Mucosa of descending colon (tissue), 3 donors: ENCODE results near the gene GLI3. TPM values are rescaled to one million over a fixed set of nuclear protein-coding genes. Genes with fewer than 3 reads are reported as not detected.

Experiments
- ATAC-seq: fragments of 200-7000 bp; cut with Tn5 transposase; one replicate; pipeline ENCODE4 v1.9.1; 2020; ENCODE audit warnings: mild to moderate bottlenecking, moderate library complexity
- DNase-seq, 3 donors: peaks; one replicate each; pipeline ENCODE4 v3.0.0-alpha.2; 2020
- H3K36me3 ChIP-seq: fragments of 200-600 bp; one replicate; pipeline ENCODE4 v1.8.0; 2021; ENCODE audit warnings: low read depth, mild to moderate bottlenecking
- H3K4me1 ChIP-seq: fragments of 200-600 bp; one replicate; pipeline ENCODE4 v1.8.0; 2021; ENCODE audit warnings: low read depth, mild to moderate bottlenecking
- H3K4me3 ChIP-seq: fragments of 200-600 bp; one replicate; pipeline ENCODE4 v1.8.0; 2021; ENCODE audit warnings: mild to moderate bottlenecking
- H3K9me3 ChIP-seq: fragments of 200-600 bp; one replicate; pipeline ENCODE4 v1.8.0; 2021; ENCODE audit warnings: mild to moderate bottlenecking
- intact Hi-C, 2 donors: fragments of 100-400 bp; cut with DNase I in 1 of 2; cut with micrococcal nuclease in 1 of 2; formaldehyde crosslinking; loops; one replicate each; pipeline versions ENCODE4 v1.11.0 to v1.11.1; 2022; cut with DNase I, micrococcal nuclease
- total RNA-seq, 3 donors: library from RNA; stranded (reverse); fragmentation: NEBNext Ultra II Directional in 2 of 3; extraction: Animal tissue kit (Norgen Biotek cat#: 25700) in 2 of 3; gene quantifications; one replicate each; pipeline versions ENCODE4 v1.2.1 to v1.2.4, GENCODE V29; 2021 to 2023
- TF ChIP-seq, protein P1 (sequence below): fragments of 200-600 bp; IDR thresholded peaks from one replicate; pipeline ENCODE4 v1.8.0; 2022; ENCODE audit warnings: antibody characterized with exemption, mild to moderate bottlenecking
- donor health status: DM: no; HTN: no; CAD: no; lungs with moderate emphysema.
- donor health status: DM: no; HTN: no; CAD: no.
- donor health status: DM: no; HTN: yes; CAD: no.

The GLI3 gene
- total RNA-seq, 3 donors from 2014 or later, result 3.0 to 56.3 (median 8.8) TPM

DNA sequence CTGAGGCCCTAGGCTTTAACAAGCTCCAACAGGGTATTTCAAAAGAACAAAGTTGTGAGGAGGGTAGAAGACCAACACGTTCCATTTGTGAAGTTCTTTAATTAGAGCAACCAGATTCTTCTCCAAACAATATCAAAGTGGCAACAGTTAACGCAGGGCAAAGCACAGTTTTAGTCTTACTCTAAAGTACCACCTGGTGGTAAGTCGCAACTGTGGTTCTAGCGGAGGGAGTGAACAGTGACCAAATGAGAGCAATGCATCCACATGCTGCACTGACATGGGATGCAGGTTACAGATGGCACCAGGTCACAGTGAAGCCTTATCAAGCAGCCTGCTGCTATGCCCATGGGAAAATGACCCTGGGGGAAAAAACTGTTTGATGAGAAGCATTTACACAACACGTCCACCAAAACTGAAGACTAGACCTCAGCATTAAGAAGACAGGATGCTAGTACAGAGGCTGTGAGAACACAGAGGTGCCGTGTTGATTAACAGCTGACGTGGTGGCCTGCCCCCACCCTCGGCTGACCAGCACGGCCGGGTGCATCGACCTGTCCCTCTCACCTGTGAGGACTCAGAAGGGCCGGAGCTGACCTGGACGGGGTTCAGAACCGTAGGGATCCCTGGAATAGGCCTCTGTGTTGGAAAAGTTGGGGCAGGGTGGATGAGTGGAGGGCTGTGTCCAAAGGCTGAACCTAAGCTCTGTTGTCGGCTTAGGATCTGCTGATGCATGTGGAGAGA is 211.2 kb downstream of the GLI3 start:
- TF ChIP-seq, protein P1, sequence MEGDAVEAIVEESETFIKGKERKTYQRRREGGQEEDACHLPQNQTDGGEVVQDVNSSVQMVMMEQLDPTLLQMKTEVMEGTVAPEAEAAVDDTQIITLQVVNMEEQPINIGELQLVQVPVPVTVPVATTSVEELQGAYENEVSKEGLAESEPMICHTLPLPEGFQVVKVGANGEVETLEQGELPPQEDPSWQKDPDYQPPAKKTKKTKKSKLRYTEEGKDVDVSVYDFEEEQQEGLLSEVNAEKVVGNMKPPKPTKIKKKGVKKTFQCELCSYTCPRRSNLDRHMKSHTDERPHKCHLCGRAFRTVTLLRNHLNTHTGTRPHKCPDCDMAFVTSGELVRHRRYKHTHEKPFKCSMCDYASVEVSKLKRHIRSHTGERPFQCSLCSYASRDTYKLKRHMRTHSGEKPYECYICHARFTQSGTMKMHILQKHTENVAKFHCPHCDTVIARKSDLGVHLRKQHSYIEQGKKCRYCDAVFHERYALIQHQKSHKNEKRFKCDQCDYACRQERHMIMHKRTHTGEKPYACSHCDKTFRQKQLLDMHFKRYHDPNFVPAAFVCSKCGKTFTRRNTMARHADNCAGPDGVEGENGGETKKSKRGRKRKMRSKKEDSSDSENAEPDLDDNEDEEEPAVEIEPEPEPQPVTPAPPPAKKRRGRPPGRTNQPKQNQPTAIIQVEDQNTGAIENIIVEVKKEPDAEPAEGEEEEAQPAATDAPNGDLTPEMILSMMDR, result no peak
- H3K4me3 ChIP-seq, result no peak overlapping the region
- H3K36me3 ChIP-seq, result no peaks in the 10 kb centered on the region
- DNase-seq (no peak), ATAC-seq (no peak)
- H3K4me1 ChIP-seq, result no peaks in the 10 kb centered on the region
- no peaks in the 10 kb centered on the region for H3K9me3 ChIP-seq
- intact Hi-C loops, result no loop called here

DNA sequence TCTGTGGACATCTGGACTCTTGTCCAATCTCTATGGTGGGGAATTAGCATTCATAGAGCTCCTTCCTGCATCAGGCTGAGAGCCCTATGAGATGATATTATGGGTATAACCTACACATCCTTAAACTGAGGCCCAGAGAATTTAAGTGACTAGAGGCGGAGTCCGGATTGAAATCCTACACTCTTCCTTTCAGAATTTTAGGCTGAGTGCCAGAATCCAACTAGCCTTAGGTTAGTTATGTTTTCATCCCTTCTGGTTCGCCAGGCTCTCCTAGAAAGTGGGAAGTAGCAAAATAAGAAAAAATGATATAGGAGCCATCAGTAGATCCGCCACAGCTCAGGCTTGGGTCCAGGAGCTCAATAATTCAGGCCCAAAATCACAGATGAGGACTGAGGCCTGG is 212.5 kb downstream of the GLI3 start:
- H3K4me1 ChIP-seq, result no peaks in the 10 kb centered on the region
- H3K9me3 ChIP-seq, result no peaks in the 10 kb centered on the region
- TF ChIP-seq, protein P1, result no peak
- intact Hi-C loops, result no loop called here
- DNase-seq (no peak), ATAC-seq (no peak)
- no peaks in the 10 kb centered on the region for H3K36me3 ChIP-seq
- no peak overlapping the region for H3K4me3 ChIP-seq

DNA sequence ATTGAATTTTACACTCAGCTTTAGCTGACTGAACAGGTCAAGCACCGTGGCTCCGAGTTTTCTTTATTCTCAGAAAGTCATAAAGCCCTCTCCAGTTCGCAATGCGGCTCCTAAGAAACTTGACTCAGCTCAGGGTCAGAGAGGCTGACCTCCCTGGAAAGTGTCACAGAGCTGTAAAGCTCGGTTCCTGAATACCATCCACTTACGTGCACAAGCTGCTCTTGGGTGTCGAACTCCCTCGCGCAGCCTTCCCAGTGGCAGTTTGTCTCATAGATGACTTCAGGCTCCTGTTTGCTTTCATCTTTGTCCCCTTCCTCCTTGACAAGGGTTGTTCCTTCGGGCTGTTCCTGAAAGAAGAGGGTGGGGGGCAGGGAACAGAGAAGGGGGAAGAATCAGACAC is 213.7 kb downstream of the GLI3 start:
- DNase-seq (no peak), ATAC-seq (no peak)
- Histone ChIP-seq H3K9me3 (no peaks in the 10 kb centered on the region), H3K36me3 (no peaks in the 10 kb centered on the region), H3K4me3 (no peak overlapping the region), H3K4me1 (no peaks in the 10 kb centered on the region)
- intact Hi-C loops, result no loop called here
- TF ChIP-seq, protein P1, result no peak

DNA sequence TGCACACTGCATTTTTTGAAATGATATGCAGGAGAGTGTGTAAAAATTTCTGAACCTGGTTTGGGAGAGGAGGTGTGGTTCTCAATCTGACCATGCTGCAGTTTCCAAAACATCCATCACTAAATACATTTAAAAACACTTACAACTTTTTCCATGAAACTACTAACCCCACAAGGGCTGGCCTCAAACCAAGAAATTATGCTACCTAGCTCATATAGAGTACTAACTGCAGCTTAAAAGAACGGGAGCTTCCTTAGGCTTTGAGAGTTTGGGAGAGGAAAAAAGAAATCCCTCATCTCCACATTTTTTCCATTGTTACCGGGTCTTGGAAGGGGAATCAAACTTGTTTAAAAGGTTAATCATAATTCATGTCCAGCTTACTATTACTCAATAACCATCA is 214.2 kb downstream of the GLI3 start:
- no peaks in the 10 kb centered on the region for H3K9me3 ChIP-seq
- no peak for ATAC-seq
- TF ChIP-seq, protein P1, result no peak
- no peak for DNase-seq
- intact Hi-C loops, result no loop called here
- H3K4me3 ChIP-seq, result no peak overlapping the region
- no peaks in the 10 kb centered on the region for H3K36me3 ChIP-seq
- H3K4me1 ChIP-seq, result no peaks in the 10 kb centered on the region

DNA sequence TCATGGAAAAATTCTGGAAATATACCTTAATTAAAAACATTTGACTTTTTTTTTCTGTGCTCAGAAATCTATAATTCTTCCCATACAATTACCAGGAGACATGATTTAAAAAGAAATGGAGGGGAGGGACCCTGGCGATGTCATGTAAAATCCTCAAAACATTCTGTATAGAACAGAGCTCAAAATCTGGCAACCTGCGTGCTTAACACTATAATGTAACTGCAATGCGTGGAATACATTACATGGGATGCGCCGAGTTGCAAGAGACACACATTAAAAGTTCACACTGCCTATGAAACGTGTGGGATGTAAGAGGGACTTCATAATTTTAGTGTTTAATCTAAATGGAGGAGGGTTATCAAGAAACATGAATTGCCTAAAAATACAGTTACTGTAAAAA is 215.0 kb downstream of the GLI3 start:
- TF ChIP-seq, protein P1, result no peak
- H3K9me3 ChIP-seq, result no peaks in the 10 kb centered on the region
- intact Hi-C loops, result no loop called here
- no peaks in the 10 kb centered on the region for H3K36me3 ChIP-seq
- DNase-seq (no peak), ATAC-seq (no peak)
- H3K4me1 ChIP-seq, result no peaks in the 10 kb centered on the region
- H3K4me3 ChIP-seq, result no peak overlapping the region
